ENCODE data around the gene NEUROD2.

DNA sequence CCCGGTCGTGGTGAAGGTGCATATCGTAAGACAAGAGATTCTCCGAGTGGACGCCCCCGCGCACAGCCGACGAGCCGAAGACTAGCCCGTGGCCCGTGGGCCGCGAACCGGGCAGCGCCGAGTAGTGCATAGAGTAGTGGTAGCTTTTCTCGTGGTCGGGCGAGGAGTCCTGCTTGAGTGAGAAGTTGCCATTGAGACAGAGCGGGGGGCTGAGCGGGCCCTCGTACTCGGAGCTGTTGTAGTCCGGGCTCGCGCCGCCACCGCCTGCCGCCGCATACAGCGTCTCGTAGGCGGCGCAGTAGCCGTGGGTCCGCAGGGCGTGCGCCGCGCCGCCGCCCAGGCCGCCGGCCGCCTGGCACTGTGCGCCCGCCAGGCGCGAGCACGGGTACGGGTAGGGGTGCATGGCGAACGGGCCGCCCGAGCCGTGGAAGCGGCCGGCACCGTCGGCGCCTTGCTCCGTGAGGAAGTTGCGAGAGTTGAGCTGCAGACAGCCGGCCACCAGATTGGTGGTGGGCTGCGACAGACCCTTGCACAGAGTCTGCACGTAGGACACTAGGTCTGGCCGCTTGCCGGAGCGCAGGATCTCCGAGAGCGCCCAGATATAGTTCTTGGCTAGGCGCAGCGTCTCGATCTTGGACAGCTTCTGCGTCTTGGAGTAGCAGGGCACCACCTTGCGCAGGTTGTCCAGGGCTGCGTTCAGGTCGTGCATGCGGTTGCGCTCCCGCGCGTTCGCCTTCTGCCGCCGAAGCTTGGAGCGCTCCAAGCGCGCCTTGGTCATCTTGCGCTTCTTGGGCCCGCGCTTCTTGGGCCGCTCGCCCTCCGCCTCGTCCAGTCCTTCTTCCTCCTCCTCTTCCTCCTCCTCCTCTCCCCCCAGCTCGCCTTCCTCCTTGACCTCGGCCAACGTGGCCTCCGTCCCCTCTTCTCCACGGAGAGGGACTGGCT, 2.0 kb downstream of the NEUROD2 start:
- TF ChIP-seq, protein P1, sequence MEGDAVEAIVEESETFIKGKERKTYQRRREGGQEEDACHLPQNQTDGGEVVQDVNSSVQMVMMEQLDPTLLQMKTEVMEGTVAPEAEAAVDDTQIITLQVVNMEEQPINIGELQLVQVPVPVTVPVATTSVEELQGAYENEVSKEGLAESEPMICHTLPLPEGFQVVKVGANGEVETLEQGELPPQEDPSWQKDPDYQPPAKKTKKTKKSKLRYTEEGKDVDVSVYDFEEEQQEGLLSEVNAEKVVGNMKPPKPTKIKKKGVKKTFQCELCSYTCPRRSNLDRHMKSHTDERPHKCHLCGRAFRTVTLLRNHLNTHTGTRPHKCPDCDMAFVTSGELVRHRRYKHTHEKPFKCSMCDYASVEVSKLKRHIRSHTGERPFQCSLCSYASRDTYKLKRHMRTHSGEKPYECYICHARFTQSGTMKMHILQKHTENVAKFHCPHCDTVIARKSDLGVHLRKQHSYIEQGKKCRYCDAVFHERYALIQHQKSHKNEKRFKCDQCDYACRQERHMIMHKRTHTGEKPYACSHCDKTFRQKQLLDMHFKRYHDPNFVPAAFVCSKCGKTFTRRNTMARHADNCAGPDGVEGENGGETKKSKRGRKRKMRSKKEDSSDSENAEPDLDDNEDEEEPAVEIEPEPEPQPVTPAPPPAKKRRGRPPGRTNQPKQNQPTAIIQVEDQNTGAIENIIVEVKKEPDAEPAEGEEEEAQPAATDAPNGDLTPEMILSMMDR (IDR thresholded peaks at IDR 0.05) = no peak
- TF ChIP-seq POLR2A (IDR thresholded peaks at IDR 0.05; ENCODE audit: low read length) = no peak
